ELF-1 (cell line): ENCODE results near the gene RET.

ENCODE experiments used
- DNase-seq: peaks from one replicate; pipeline ENCODE4 v3.0.0-alpha.2; 2016; ENCODE audit warnings: low read depth, low spot score

Gene RET

DNA sequence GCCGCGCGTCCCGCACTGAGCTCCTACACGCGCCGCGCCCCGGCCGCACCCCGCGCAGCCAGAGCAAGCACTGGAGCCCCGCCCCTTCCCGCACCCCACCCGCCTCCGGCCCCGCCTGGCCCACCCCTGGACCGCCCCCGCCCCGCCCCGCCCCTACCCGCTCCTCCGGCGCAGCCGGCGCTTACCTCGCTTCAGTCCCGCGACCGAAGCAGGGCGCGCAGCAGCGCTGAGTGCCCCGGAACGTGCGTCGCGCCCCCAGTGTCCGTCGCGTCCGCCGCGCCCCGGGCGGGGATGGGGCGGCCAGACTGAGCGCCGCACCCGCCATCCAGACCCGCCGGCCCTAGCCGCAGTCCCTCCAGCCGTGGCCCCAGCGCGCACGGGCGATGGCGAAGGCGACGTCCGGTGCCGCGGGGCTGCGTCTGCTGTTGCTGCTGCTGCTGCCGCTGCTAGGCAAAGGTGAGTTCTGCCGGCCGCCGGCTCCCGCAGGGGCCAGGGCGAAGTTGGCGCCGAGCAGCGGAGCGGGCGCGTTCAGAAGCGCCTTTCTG is at the start of gene RET:
TSS of gene RET (plus strand) at position 194 of the 545 bp plus-strand sequence. CDS start at position 384, 190 bp downstream.
- DNase-seq = peak; percentile 50

DNA sequence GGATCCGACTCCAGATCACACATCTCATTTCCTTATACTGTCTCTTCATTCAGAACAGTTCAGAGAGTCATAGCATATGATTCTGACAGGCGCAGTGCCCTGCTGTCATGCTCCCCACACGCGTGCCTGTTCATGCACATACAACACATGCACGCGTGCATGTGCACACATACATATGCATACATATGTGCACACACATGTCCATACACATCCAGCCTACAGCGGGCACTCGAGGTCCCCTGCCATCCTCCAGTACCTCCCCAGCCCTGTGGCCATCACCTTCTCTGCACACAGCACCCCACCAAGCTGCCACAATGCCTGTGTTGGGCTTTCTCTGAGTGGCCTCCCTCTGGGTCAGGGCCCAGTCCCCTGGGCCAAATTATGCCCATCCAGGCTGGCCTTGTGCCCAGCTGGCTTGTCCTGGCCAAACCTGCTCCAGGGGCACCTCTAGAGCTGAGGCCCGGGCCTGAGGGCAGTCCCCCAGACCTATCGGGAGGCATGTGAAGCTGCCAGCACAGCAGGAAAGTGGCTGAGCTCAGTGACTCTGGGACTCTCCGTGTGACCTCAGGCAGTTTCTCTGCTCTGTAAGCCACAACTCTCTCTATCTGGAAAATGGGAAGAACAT is 49.4 kb upstream of the RET start:
- DNase-seq = no peak

DNA sequence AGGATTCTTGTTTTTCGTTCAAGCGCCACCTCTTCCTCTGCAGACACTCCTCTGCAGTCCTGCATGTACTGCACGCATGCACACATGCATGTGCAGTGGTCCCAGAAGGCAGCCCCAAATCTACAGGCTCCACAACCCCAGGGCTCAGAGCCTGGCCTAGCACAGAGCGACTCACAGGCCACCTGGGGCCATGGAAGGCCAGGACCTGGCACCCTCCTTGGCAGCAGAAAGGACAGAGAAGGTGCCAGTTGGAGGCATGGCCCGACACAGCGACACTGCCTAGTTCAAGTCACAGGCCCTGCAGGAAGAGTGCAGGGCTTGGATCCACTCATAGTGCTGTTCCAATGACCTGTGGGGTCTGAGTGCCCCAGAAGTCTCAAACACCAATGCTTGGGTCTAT is 48.7 kb upstream of the RET start:
- DNase-seq = no peak

DNA sequence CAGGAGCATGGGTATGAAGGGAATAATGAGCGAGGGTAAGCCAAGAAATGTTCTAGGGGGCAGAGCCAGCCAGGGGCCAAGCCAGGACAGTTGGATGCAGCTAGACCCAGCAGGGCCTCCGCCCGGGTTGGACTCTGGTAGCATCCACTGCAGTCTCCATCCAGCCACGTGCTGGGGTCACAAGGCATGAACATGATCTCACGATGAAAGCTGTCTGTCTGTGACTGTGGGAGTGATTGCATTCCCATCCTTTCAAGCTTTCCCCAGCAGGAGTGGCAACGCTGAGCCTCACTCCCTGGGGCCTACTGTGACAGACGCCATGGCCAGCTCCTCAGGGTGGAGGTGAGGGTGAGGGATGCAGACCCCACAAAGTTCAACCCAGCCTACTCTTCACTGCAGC is 47.8 kb upstream of the RET start:
- DNase-seq = no peak

DNA sequence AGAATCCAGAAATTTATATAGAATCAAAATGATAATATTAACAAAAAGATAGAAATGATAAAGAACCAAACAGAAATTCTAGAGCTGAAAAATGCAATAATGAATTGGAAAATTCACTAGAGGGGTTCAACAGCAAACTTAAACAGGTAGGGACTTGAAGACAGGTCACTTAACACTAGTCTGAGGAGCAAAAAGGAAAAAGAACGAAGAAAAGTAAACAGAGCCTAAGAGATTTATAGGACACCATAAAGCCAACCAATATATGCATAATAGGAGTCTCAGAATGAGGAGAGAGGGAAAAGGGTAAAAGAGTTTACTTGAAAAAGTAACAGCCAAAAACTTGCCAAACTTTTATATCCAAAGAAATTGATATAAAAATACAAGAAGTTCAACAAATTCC is 44.3 kb upstream of the RET start:
- DNase-seq = no peak

DNA sequence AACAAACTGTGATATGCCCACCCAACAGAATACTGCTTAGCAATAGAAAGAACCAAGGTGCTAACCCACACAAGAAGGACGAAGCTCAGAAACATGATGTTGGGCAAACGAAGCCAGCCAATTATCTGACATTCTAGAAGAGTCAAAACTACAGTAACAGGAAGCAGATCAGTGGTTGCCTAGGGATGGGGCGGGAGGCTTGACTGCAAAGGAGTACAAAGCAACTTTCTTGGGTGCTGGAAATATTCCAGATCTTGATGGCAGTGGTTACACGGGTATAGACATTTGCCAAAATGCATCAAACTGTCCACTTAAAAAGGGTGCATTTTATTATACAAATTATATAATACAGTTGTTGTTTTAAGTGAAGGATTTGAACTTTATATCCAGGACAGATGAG is 41.1 kb upstream of the RET start:
- no peak for DNase-seq

DNA sequence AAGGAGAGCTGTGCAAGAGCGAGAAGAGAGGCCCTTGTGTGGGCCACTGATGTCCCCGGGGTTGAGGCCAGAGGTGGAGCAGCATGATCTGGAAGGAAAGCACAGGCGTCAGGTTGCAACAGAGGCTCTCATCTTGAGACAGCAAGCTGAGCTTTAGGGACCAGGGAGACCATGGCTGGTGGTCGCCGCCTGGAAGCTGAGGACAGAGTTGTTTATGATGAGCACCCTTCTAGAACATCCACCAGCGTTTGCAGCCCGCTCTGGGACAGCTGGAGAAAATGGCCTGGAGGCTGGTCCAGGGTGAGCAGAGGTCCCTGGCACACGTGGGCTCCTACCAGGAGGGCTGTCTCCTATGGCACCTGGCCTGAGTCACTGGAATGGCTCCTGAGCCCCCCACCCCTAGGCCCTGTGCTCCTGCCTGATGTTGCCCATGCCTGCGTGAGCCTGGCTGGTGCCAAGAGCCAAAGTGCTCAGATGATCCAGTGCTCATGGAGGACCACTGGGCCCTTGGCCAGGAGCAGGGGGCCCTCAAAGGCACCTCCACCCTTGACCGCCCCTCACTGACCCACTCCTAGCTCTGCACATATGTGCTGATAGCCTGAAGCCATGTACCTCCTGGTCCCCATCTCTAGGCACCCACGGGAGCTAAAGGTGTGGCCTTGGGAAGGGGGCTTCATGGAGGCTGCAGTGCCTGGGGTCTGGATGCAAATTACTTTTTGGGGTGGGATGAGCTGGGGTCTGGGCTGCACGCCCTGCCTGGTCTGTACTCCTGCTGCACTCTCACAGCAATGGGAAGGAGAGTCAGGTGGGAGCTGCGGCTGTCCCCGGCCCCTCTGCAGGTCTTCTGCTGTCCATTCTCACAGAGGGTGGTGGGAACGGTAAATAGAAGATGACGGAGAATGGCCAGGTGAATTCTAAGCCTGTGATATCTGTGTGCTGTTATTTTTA is 40.1 kb upstream of the RET start:
- DNase-seq = no peak

DNA sequence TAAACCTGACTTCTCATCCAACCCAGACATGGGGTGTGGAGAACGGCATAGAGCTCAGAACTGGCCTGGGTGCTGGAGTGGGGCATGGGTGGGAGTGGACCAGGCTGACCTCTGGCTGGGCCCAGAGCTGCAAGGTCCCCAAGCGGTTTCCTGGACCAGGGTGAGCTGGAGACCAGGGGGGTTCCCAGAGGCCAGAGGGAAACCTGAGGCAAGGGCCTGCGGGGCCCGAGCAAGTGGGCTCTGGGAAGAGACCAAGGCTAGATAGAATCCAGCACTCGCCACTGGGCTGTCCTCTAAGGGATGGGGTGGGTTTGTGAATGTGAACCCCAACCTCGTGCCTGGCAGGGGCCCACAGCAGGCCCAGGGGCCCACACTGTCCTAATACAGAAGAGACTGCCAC is 39.4 kb upstream of the RET start:
- no peak for DNase-seq

DNA sequence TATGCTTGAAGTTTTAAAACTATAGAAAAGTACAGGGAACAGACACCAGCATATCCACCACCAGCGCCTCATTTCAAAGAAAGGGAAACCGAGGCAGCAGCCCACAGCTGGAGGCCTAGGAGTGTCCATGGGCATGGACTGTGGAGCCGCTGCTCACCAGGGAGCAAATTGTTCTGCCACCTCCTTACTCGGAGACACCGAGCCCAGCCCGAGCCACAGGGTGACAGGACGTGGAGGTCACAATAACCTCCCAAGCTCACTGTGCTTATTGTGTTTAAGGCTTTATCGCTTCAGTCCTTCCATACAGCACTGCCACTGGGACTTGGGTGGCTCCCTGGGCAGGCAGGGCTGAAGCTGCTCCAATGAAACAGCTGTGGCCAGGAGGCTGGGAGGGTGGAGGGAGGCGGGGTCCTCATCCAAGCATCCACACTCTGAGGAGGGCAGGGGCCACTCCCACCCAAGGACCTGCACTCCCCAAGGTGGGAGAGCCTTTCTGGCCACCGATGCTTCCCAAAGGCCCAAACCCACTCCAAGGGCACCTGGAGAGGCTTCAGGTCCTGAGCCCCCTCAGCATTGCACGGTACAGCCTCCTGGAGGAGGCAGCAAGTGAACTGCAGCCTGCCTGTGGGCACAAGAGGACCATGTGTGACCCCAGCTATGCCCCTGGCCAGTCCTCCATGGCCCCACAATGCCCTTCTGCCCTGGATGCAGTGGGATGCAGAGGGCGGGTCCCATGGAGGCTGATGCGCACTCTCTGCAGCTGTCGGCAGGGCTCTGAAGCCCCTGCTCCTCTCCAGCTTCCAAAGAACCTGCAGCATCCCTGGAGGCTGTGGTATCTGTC is 38.7 kb upstream of the RET start:
- no peak for DNase-seq

DNA sequence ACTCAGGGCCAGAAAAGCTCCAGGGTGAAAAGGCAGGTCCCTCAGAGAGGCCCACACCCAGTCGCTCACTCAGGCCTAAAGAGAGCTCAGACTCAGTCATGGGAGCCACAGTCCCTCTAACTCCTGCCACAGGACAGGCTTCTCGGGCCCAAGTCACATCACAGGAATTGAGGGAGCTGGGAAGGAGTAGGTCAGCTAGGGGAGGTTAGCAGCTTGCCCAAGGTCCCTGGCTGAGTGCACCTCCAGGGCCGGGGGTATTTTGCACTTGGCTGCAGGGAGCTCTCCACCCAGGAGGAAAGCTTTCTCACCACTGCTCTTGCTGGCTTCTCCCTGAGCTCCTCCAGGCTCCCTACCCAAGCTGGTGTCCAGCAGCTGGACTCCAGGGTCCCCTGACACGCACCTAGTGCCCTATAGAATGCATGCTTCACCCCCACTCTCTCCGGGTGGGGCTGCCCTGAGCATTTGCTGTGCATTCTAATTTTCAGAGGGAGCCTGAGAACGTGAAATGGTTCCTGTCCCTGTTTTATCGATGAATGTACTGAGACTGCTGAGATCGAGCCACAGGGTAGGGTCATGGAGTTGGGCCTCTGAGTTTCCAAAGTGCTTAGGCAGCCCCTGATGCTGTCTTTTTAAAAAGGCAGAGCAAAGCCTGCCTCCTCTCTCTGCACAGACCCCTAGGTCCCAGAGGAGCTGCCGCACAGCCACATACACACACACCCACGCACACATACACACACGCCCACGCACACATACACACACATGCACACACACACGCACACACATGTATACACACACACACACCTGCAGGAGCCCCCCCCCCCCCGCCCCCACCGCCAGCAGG is 37.9 kb upstream of the RET start:
- DNase-seq = no peak

DNA sequence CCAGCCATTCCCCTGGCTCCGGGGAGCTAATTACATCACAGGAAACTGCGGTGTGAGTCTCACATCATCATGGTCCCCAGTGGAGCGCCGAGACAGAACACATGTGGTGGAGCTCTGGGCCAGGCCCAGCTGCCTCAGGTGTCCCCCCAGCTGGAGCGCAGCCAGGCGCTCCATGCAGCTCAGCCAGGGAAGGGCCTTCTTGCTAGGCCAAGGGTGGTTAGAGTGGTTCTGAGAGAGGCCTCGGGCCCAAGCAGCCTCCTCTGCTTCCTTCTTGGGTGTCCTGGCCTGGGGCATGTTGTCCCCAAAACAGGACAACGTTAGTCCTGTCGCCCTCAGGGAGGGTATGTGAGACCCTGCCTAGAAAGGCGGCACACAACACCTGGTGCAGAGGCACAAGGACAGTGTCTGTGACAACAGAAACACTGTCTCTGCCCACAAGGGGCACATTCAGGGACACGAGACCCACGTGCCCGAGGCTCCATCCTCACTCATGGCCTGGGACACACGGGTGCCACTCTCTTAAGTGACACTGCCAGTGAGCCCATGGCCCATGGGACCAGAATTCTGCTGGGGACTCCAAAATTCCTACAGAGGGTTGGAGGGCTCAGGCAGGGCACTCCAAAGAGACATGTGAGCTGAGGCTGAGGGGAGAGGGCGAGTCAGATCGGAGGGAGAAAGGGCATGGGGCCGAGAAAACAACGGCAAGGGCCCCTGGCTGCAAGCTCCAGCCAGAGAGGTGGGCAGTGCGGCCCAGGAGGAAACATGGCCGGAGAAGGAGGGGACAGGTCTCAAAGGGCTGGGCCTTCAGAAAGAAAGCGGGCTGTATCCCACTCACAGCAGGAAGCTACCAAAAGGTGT is 37.0 kb upstream of the RET start:
- no peak for DNase-seq

DNA sequence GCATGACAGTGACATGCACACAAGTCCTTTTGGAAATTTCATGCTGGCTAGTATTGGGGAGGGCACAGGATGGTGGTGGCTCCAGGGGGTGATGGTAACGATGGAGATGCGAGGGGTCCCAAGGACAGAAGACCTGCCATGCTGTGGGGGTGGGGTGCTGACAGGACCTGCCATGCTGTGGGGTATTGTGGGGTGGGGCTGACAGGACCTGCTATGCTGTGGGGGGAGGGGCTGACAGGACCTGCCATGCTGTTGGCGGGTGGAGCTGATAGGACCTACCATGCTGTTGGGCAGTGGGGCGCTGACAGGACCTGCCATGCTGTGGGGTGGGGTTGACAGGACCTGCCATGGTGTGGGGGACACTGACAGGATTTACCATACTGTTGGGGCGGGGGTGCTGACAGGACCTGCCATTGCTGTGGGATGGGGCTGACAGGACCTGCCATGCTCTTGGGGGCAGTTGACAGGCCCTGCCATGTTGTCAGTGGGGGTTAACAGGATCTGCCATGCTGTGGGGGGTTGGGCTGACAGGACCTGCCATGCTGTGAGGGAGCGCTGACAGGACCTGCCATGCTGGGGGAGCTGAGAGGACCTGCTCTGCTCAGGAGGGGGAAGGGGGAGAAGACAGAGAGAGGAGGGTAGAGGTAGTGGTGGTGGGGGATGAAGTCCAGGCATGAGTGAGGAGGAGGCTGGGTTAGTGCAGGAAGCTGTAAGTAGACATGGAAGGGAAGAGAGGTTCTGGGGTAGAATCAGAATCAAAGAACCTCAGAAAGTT is 36.2 kb upstream of the RET start:
- DNase-seq = no peak

DNA sequence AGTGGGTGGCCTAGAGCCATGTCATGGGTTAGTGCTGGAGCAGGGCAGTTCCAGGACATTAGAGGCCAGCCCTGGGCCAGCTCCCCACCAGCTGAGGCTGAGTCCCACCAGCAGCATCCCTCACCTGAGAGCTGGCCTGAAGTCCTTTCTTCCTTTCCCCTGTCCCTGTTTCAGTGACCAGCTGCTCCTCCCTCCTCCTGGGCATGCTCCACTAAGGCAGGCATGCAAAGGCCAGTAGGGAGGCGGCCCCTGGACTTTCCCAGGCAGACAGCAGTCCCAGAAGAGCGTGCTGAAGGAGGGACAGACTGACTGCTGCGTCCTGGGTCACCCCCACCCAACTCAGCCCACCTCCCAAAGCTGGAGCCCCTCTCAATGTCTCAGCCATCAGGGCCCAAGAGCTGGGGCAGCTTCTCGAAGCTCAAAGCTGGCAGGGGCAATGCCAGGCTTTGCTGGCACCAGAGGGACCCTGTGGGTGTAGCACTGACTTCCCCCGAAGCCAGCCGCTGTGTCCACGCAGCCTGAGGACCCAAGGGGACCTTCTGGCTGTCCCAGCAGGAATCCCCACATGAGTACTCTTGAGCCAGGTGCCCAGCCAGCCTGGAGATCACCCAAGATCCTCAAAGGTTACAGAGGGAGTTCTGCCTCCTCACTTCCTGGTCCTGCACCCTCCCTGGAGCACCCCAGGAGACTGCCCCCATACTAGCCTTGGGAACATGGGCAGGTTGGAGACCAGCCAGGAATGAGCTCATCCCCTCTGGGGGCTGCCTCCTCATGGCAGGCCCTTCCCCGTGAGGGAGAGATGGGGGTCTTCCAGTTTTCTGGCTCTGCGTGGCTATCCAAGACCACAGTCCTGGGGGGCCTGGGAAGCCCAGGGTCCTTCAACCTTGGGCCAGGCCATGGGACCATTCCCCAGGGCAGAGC is 35.2 kb upstream of the RET start:
- DNase-seq = no peak

DNA sequence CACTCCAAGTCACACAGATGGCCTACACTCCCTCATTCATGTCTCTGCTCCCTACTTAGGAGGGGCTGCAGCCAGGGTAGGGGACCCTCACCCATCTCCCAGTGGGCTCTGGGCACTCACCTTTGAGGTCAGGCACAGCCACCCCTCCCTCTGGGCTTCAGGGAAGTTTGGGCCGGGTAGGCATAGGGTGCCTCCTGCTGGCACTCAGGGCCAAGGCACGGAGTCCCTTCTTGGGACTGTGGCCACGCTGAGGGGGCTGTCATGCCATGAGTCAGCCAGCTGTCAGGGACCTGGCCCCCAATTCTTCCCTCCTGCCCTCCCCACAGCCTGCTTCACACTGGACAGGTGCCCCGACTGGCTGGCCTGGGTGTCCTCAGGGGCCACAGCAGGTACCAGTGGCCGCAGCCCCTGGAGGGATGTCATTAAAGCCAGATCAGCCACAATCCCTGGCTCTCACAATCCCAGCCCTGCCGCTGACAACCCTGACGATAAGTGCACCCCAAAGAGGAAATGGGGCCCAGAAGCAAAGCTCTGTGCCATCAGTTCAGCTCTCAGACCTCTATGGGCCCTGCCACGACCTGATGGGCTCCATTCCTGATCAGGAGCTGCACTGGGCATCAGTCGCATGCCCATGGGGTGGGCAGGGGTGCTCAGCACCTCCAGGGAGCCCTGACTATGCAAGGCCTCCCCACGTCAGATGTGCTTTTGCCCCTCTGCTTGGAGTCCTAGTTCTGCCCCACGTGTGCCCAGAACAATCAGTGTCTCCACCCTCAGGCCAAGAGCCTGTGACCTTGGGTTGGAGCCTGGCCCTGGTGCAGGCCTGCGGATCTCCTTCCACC is 34.1 kb upstream of the RET start:
- DNase-seq = no peak

DNA sequence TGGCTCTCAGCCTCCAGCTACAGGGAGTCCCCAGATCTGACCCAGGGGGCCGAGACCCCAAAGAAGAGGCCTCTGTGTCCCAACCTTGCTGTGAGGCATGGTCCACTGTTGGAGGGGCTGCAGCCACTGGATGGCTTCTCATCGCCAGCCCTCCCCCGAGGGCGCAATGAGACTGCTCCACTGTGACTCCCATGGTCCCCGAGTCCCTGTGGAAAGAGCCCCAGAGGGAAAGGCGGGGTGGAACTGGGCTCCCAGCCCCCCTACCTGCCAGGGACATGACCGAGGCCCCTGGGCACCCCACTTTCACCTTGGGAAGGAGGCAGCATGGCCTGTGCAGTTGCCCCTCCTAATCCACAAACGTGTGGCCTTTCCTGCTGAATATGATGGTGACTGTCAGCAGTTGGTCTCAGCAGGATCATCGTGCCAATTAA is 33.5 kb upstream of the RET start:
- DNase-seq = no peak

DNA sequence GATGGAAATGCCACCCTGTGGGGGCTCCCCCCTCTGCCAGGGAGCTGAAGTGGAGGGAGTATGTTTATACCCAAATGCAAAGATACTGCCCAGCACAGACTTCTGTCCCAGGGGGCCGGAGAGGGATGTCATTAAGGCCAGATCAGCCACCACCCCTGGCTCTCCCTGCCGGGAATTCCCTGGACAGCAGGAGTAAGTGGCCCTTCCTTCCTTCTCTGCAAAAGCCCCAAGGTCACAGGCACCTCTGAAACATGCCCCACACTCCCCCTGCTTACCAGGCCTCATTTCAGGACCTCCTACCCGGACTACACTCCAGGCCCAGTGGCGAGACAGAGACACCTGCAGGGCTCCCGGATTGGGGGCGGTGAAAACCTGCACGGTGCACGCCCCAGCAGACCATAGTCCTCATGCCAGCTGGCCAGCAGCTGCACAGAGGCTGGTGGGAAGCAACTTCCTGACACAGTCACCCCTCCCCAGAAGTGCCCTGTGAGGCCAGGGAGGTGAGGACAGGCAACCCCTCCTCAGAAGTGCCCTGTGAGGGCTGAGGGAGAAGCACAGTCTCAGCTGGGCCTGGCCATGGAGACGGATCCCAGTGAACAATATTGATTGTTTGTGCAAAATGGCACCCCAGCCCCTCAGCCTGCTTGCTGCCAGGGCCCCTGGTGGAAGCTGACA is 33.0 kb upstream of the RET start:
- no peak for DNase-seq
